HEK293 (cell line): ENCODE results near the gene SIRT1.
A peak's percentile ranks its signal among the peaks of the same experiment; 100 is the strongest.

ENCODE experiments used
- CTCF ChIA-PET: fragments of 350-600 bp; formaldehyde crosslinking; extraction: SDS; loops from one replicate; lab custom pipeline; 2021; ENCODE audit warnings: antibody characterized with exemption; lab: Yijun Ruan, JAX
- POLR2A ChIA-PET: fragments of 300-600 bp; formaldehyde crosslinking; extraction: SDS; loops from one replicate; lab custom pipeline; 2020; ENCODE audit warnings: antibody characterized with exemption, inconsistent platforms; lab: Yijun Ruan, JAX
- H3K27ac ChIP-seq: fragments of 200-500 bp; sonication (Bioruptor generic); 2 replicates; pipeline ENCODE4 v1.5.1; 2014; ENCODE audit warnings: low read depth, low read length, control low read depth, inconsistent platforms; ENCODE audit errors: extremely low read depth
- H3K36me3 ChIP-seq, 2 experiments: fragments of 200-500 bp in 1 of 2; sonication (Bioruptor generic) in 1 of 2; 1 replicate in 1 of 2; 2 replicates in 1 of 2; pipeline ENCODE4 v1.5.1; 2014 to 2017; ENCODE audit warnings: inconsistent platforms in 2 of 2, low read length in 2 of 2; ENCODE audit not compliant: control insufficient read depth in 2 of 2, insufficient read depth in 1 of 2
- H3K4me1 ChIP-seq: fragments of 200-500 bp; sonication (Bioruptor generic); 2 replicates; pipeline ENCODE4 v1.5.1; 2014; ENCODE audit warnings: mild to moderate bottlenecking, low read length, inconsistent platforms; ENCODE audit not compliant: control insufficient read depth, insufficient read depth
- H3K4me3 ChIP-seq: 2 replicates; pipeline ENCODE4 v1.5.1; 2011; ENCODE audit warnings: low read depth, mild to moderate bottlenecking, control low read depth, low read length, moderate library complexity
- H3K9me3 ChIP-seq: fragments of 200-500 bp; sonication (Bioruptor generic); 2 replicates; pipeline ENCODE4 v1.5.1; 2014; ENCODE audit warnings: low read depth, low read length, inconsistent platforms; ENCODE audit not compliant: control insufficient read depth, insufficient read depth
- BCL11A ChIP-seq: fragments of 450-650 bp; formaldehyde crosslinking; IDR thresholded peaks from 2 replicates; pipeline ENCODE4 v1.5.1; 2016; ENCODE audit warnings: low read depth, missing biosample characterization, missing genetic modification characterization
- KLF8 ChIP-seq: fragments of 450-650 bp; formaldehyde crosslinking; IDR thresholded peaks from 2 replicates; pipeline ENCODE4 v1.5.1; 2016; ENCODE audit warnings: missing biosample characterization, missing genetic modification characterization
- MEIS1 ChIP-seq: sonication (generic); formaldehyde crosslinking; IDR thresholded peaks from 2 replicates; pipeline ENCODE4 v1.8.1; 2022; ENCODE audit warnings: missing genetic modification reagents, mild to moderate bottlenecking, borderline replicate concordance
- ZBTB17 ChIP-seq: fragments of 450-650 bp; formaldehyde crosslinking; IDR thresholded peaks from 2 replicates; pipeline ENCODE4 v1.5.1; 2016; ENCODE audit warnings: missing biosample characterization, missing genetic modification characterization
- ZNF274 ChIP-seq, 2 experiments: fragments of 200-500 bp in 1 of 2; fragments of 450-650 bp in 1 of 2; sonication (Bioruptor generic) in 1 of 2; formaldehyde crosslinking in 1 of 2; IDR thresholded peaks; 2 replicates each; pipeline versions ENCODE4 v1.5.1 to v1.6.1; 2014 to 2016; ENCODE audit warnings: borderline replicate concordance in 1 of 2, inconsistent platforms in 1 of 2, low read length in 1 of 2, missing biosample characterization in 1 of 2, missing genetic modification characterization in 1 of 2
- ZNF335 ChIP-seq: fragments of 450-650 bp; formaldehyde crosslinking; conservative IDR thresholded peaks from 2 replicates; pipeline ENCODE4 v1.5.1; 2016; ENCODE audit warnings: missing biosample characterization, missing genetic modification characterization
- ZNF529 ChIP-seq: fragments of 450-650 bp; formaldehyde crosslinking; IDR thresholded peaks from 2 replicates; pipeline ENCODE4 v1.5.1; 2017; ENCODE audit warnings: missing genetic modification characterization, missing biosample characterization; ENCODE audit not compliant: insufficient replicate concordance
- ZNF654 ChIP-seq: fragments of 450-650 bp; formaldehyde crosslinking; IDR thresholded peaks from 2 replicates; pipeline ENCODE4 v1.5.1; 2016; ENCODE audit warnings: low read depth, missing biosample characterization, missing genetic modification characterization
- ZNF664 ChIP-seq: fragments of 450-650 bp; formaldehyde crosslinking; IDR thresholded peaks from 2 replicates; pipeline ENCODE4 v1.5.1; 2016; ENCODE audit warnings: missing biosample characterization, missing genetic modification characterization
- ZNF670 ChIP-seq: fragments of 450-650 bp; formaldehyde crosslinking; IDR thresholded peaks from 2 replicates; pipeline ENCODE4 v1.5.1; 2016; ENCODE audit warnings: missing biosample characterization, missing genetic modification characterization, low read depth
- ZNF830 ChIP-seq: fragments of 450-650 bp; IDR thresholded peaks from 2 replicates; pipeline ENCODE4 v1.5.0; 2018; ENCODE audit warnings: missing biosample characterization, missing genetic modification characterization, low read depth, mild to moderate bottlenecking, moderate library complexity
- ZXDB ChIP-seq: fragments of 450-650 bp; formaldehyde crosslinking; IDR thresholded peaks from 2 replicates; pipeline ENCODE4 v1.5.1; 2016; ENCODE audit warnings: missing biosample characterization, missing genetic modification characterization
- TF ChIP-seq, protein P1 (sequence below): fragments of 450-650 bp; formaldehyde crosslinking; IDR thresholded peaks from 2 replicates; pipeline ENCODE4 v1.5.1; 2016; ENCODE audit warnings: missing biosample characterization, missing genetic modification characterization, borderline replicate concordance
- TF ChIP-seq, protein P2 (sequence below): fragments of 450-650 bp; formaldehyde crosslinking; IDR thresholded peaks from 2 replicates; pipeline ENCODE4 v1.5.1; 2017; ENCODE audit warnings: missing biosample characterization, missing genetic modification characterization
- TF ChIP-seq, protein P3 (sequence below): fragments of 450-650 bp; IDR thresholded peaks from 2 replicates; pipeline ENCODE4 v1.5.1; 2018; ENCODE audit warnings: missing biosample characterization, mild to moderate bottlenecking, missing genetic modification characterization
- TF ChIP-seq, protein P4 (sequence below): fragments of 450-650 bp; formaldehyde crosslinking; IDR thresholded peaks from 2 replicates; pipeline ENCODE4 v1.5.1; 2016; ENCODE audit warnings: missing biosample characterization, missing genetic modification characterization
- TF ChIP-seq, protein P5 (sequence below): fragments of 450-650 bp; IDR thresholded peaks from 2 replicates; pipeline ENCODE4 v1.5.1; 2018; ENCODE audit warnings: missing biosample characterization, missing genetic modification characterization
- TF ChIP-seq, protein P6 (sequence below): fragments of 450-650 bp; formaldehyde crosslinking; optimal IDR thresholded peaks from 2 replicates; pipeline ENCODE3; 2016; ENCODE audit warnings: missing biosample characterization, mild to moderate bottlenecking, missing genetic modification characterization

SIRT1 gene

DNA sequence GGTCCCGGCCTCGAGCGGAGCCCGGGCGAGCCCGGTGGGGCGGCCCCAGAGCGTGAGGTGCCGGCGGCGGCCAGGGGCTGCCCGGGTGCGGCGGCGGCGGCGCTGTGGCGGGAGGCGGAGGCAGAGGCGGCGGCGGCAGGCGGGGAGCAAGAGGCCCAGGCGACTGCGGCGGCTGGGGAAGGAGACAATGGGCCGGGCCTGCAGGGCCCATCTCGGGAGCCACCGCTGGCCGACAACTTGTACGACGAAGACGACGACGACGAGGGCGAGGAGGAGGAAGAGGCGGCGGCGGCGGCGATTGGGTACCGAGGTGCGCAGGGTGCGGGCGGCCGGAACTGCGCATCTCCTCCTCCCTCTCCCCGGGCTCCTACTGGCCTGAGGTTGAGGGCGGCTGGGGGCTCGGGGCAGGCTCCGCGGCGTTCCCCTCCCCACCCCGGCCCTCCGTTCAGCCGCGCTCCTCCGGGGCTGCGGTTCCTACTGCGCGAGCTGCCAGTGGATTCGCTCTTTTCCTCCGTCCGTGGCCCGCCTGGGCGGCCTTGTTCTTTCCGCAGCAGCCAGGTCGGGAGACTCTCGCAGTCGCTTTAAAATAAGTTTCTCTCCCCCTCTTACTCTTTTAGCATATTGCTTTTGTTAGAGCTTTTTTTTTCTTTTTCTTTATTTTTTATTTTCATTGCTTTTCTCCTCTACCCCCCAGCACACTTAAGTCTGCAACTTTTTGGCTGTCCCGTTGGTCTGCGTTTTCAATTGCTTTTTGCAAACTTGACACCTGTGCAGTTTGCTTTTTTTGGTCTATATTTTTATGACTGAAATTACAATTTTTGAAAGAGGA, 600 bp downstream of the SIRT1 start (continued):
- peak; percentile 74 for TF ChIP-seq KLF8

DNA sequence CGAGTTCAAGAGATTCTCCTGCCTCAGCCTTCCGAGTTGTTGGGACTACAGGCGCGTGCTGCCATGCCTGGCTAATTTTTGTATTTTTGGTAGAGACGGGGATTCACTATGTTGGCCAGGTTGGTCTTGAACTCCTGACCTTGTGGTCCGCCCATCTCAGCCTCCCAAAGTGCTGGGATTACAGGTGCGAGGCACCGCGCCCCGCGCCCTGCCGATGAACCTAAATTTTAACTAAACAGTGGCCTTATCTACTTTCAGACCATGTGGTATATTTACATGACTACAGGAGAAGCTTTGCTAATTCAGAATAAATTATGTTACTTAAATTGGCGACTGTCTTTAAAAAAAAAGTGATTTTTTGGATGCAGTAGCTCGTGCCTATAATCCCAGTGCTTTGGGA, 9.2 kb downstream of the SIRT1 start:
- ChIA-PET CTCF (no interaction called here), POLR2A (interaction anchor here (0.6 kb wide), 2 partner anchors 8 to 438 kb away, joined by 3 read pairs; partner anchors contain the start of gene HNRNPH3)
- H3K9me3 ChIP-seq = no peaks in the 10 kb centered on the region
- H3K36me3 ChIP-seq = peaks cover 67 to 91% of the 10 kb centered on the region in 2 experiments
- no peak overlapping the region for H3K27ac ChIP-seq
- TF ChIP-seq ZNF670 (tag by site-specific recombination) (no peak), ZNF830 (tag by site-specific recombination) (no peak), ZNF335 (no peak), BCL11A (tag by site-specific recombination) (no peak), ZXDB (no peak), ZBTB17 (tag by site-specific recombination) (no peak), MEIS1 (no peak), ZNF664 (tag by site-specific recombination) (no peak), ZNF274 (IDR thresholded peaks at IDR 0.05; ENCODE audit: low read length) (no peak), ZNF274 (tag by site-specific recombination; IDR thresholded peaks at IDR 0.05; ENCODE audit: borderline replicate concordance) (no peak), ZNF529 (no peak), ZNF654 (tag by site-specific recombination) (no peak)
- TF ChIP-seq, protein P1, sequence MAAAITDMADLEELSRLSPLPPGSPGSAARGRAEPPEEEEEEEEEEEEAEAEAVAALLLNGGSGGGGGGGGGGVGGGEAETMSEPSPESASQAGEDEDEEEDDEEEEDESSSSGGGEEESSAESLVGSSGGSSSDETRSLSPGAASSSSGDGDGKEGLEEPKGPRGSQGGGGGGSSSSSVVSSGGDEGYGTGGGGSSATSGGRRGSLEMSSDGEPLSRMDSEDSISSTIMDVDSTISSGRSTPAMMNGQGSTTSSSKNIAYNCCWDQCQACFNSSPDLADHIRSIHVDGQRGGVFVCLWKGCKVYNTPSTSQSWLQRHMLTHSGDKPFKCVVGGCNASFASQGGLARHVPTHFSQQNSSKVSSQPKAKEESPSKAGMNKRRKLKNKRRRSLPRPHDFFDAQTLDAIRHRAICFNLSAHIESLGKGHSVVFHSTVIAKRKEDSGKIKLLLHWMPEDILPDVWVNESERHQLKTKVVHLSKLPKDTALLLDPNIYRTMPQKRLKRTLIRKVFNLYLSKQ (tag by site-specific recombination) = no peak
- TF ChIP-seq, protein P2, sequence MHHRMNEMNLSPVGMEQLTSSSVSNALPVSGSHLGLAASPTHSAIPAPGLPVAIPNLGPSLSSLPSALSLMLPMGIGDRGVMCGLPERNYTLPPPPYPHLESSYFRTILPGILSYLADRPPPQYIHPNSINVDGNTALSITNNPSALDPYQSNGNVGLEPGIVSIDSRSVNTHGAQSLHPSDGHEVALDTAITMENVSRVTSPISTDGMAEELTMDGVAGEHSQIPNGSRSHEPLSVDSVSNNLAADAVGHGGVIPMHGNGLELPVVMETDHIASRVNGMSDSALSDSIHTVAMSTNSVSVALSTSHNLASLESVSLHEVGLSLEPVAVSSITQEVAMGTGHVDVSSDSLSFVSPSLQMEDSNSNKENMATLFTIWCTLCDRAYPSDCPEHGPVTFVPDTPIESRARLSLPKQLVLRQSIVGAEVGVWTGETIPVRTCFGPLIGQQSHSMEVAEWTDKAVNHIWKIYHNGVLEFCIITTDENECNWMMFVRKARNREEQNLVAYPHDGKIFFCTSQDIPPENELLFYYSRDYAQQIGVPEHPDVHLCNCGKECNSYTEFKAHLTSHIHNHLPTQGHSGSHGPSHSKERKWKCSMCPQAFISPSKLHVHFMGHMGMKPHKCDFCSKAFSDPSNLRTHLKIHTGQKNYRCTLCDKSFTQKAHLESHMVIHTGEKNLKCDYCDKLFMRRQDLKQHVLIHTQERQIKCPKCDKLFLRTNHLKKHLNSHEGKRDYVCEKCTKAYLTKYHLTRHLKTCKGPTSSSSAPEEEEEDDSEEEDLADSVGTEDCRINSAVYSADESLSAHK (tag by site-specific recombination) = no peak
- TF ChIP-seq, protein P3, sequence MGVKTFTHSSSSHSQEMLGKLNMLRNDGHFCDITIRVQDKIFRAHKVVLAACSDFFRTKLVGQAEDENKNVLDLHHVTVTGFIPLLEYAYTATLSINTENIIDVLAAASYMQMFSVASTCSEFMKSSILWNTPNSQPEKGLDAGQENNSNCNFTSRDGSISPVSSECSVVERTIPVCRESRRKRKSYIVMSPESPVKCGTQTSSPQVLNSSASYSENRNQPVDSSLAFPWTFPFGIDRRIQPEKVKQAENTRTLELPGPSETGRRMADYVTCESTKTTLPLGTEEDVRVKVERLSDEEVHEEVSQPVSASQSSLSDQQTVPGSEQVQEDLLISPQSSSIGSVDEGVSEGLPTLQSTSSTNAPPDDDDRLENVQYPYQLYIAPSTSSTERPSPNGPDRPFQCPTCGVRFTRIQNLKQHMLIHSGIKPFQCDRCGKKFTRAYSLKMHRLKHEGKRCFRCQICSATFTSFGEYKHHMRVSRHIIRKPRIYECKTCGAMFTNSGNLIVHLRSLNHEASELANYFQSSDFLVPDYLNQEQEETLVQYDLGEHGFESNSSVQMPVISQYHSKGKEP (tag by site-specific recombination) = no peak
- TF ChIP-seq, protein P4, sequence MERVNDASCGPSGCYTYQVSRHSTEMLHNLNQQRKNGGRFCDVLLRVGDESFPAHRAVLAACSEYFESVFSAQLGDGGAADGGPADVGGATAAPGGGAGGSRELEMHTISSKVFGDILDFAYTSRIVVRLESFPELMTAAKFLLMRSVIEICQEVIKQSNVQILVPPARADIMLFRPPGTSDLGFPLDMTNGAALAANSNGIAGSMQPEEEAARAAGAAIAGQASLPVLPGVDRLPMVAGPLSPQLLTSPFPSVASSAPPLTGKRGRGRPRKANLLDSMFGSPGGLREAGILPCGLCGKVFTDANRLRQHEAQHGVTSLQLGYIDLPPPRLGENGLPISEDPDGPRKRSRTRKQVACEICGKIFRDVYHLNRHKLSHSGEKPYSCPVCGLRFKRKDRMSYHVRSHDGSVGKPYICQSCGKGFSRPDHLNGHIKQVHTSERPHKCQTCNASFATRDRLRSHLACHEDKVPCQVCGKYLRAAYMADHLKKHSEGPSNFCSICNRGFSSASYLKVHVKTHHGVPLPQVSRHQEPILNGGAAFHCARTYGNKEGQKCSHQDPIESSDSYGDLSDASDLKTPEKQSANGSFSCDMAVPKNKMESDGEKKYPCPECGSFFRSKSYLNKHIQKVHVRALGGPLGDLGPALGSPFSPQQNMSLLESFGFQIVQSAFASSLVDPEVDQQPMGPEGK (tag by site-specific recombination) = no peak
- TF ChIP-seq, protein P5, sequence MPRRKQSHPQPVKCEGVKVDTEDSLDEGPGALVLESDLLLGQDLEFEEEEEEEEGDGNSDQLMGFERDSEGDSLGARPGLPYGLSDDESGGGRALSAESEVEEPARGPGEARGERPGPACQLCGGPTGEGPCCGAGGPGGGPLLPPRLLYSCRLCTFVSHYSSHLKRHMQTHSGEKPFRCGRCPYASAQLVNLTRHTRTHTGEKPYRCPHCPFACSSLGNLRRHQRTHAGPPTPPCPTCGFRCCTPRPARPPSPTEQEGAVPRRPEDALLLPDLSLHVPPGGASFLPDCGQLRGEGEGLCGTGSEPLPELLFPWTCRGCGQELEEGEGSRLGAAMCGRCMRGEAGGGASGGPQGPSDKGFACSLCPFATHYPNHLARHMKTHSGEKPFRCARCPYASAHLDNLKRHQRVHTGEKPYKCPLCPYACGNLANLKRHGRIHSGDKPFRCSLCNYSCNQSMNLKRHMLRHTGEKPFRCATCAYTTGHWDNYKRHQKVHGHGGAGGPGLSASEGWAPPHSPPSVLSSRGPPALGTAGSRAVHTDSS (tag by site-specific recombination) = no peak
- TF ChIP-seq, protein P6, sequence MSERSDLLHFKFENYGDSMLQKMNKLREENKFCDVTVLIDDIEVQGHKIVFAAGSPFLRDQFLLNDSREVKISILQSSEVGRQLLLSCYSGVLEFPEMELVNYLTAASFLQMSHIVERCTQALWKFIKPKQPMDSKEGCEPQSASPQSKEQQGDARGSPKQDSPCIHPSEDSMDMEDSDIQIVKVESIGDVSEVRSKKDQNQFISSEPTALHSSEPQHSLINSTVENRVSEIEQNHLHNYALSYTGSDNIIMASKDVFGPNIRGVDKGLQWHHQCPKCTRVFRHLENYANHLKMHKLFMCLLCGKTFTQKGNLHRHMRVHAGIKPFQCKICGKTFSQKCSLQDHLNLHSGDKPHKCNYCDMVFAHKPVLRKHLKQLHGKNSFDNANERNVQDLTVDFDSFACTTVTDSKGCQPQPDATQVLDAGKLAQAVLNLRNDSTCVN (tag by site-specific recombination) = no peak
- H3K4me3 ChIP-seq = no peak overlapping the region
- H3K4me1 ChIP-seq = no peaks in the 10 kb centered on the region
